ENCODE results near the gene UBR1. TPM values are rescaled to one million over a fixed set of nuclear protein-coding genes. Genes with fewer than 3 reads are reported as not detected.

The UBR1 gene
- total RNA-seq, 1 donor from 2014 or later, result 23.9 TPM

GRCh38 chr15:43144512-43144911 lies 38.7 kb upstream of the UBR1 start:
- peaks cover 20% of the 10 kb centered on the region for H3K36me3 Mint-ChIP-seq (ENCODE audit: low read depth)
- H3K9me3 Mint-ChIP-seq, result no peaks in the 10 kb centered on the region
- no peaks in the 10 kb centered on the region for H3K4me1 Mint-ChIP-seq
- H3K27ac Mint-ChIP-seq (ENCODE audit: unreplicated experiment), result no peak overlapping the region
- no peak for TF ChIP-seq CTCF (conservative IDR thresholded peaks at IDR 0.05)
- H3K27me3 Mint-ChIP-seq (ENCODE audit: low read depth), result no peaks in the 10 kb centered on the region
- DNase-seq (ENCODE audit: low read depth, low spot score), result no peak
- no peak overlapping the region for H3K4me3 Mint-ChIP-seq

GRCh38 chr15:43143203-43143941 lies 37.5 kb upstream of the UBR1 start:
- no peak for DNase-seq (ENCODE audit: low read depth, low spot score)
- Mint-ChIP-seq H3K4me1 (no peaks in the 10 kb centered on the region), H3K9me3 (no peaks in the 10 kb centered on the region), H3K27me3 (ENCODE audit: low read depth) (no peaks in the 10 kb centered on the region), H3K27ac (ENCODE audit: unreplicated experiment) (no peak overlapping the region), H3K4me3 (no peak overlapping the region), H3K36me3 (ENCODE audit: low read depth) (peaks cover 26% of the 10 kb centered on the region)
- no peak for TF ChIP-seq CTCF (conservative IDR thresholded peaks at IDR 0.05)

GRCh38 chr15:43135351-43135750 lies 29.5 kb upstream of the UBR1 start:
- Mint-ChIP-seq H3K4me1 (peaks cover 19% of the 10 kb centered on the region), H3K4me3 (no peak overlapping the region), H3K27me3 (ENCODE audit: low read depth) (peaks cover 8% of the 10 kb centered on the region), H3K36me3 (ENCODE audit: low read depth) (peaks cover 17% of the 10 kb centered on the region), H3K9me3 (no peaks in the 10 kb centered on the region), H3K27ac (ENCODE audit: unreplicated experiment) (no peak overlapping the region)
- no peak for TF ChIP-seq CTCF (conservative IDR thresholded peaks at IDR 0.05)
- DNase-seq (ENCODE audit: low read depth, low spot score), result no peak

GRCh38 chr15:43134157-43134635 lies 28.4 kb upstream of the UBR1 start:
- DNase-seq (ENCODE audit: low read depth, low spot score), result no peak
- Mint-ChIP-seq H3K9me3 (peaks cover 3% of the 10 kb centered on the region), H3K36me3 (ENCODE audit: low read depth) (peaks cover 9% of the 10 kb centered on the region), H3K4me3 (peak overlapping the region; percentile 92), H3K4me1 (peaks cover 19% of the 10 kb centered on the region), H3K27me3 (ENCODE audit: low read depth) (peaks cover 17% of the 10 kb centered on the region), H3K27ac (ENCODE audit: unreplicated experiment) (peak overlapping the region; percentile 38)
- TF ChIP-seq CTCF (conservative IDR thresholded peaks at IDR 0.05), result no peak

GRCh38 chr15:43133430-43134156 lies 27.8 kb upstream of the UBR1 start, which contains the start of gene TMEM62:
Gene TMEM62 (plus strand): TSS chr15:43133586. CDS start chr15:43133803, 217 bp downstream.
- H3K27ac Mint-ChIP-seq (ENCODE audit: unreplicated experiment), result peak within 1 kb of the TSS; percentile 85
- peaks cover 20% of the 10 kb centered on the region for H3K27me3 Mint-ChIP-seq (ENCODE audit: low read depth)
- H3K36me3 Mint-ChIP-seq (ENCODE audit: low read depth), result peaks cover 6% of the 10 kb centered on the region
- TF ChIP-seq CTCF (conservative IDR thresholded peaks at IDR 0.05), result no peak
- peak within 1 kb of the TSS; percentile 92 for H3K4me3 Mint-ChIP-seq
- peaks cover 3% of the 10 kb centered on the region for H3K9me3 Mint-ChIP-seq
- DNase-seq (ENCODE audit: low read depth, low spot score), result peak; percentile 52
- peaks cover 19% of the 10 kb centered on the region for H3K4me1 Mint-ChIP-seq
